ENCODE results near the gene DPYD.

GRCh38 chr1:97780884-97781283, 139.9 kb downstream of the DPYD start:
- TF ChIP-seq CTCF (IDR thresholded peaks at IDR 0.05) (no peak), EP300 (IDR thresholded peaks at IDR 0.05) (no peak), POLR2A (IDR thresholded peaks at IDR 0.05) (no peak)

Data from tibial nerve (tissue), 4 donors.